SK-N-SH (cell line): ENCODE data around the gene ARHGAP6. TPM values are rescaled to one million over a fixed set of nuclear protein-coding genes. Genes with fewer than 3 reads are reported as not detected.

Source experiments
- CTCF ChIA-PET: fragments of 300-600, 350-600 bp; formaldehyde crosslinking; extraction: SDS; loops from one replicate; lab custom pipeline; 2021; lab: Yijun Ruan, JAX
- POLR2A ChIA-PET: fragments of 350-600 bp; sonication (Branson Sonifier 250); formaldehyde crosslinking; extraction: SDS; loops from one replicate; lab custom pipeline; 2020; ENCODE audit warnings: antibody characterized with exemption, inconsistent platforms; lab: Yijun Ruan, JAX
- DNase-seq: peaks from one replicate; pipeline ENCODE4 v3.0.0; 2012
- H2AFZ ChIP-seq: fragments of 200-600 bp; sonication (generic); 2 replicates; pipeline ENCODE4 v1.8.1; 2016; ENCODE audit warnings: antibody characterized with exemption, mild to moderate bottlenecking, low read depth
- H3F3A ChIP-seq: fragments of 200-600 bp; sonication (generic); replicated peaks from 2 replicates; pipeline ENCODE3; 2016; ENCODE audit warnings: antibody characterized with exemption, mild to moderate bottlenecking; ENCODE audit not compliant: insufficient read depth
- H3K27ac ChIP-seq, 2 experiments: fragments of 200-500 bp in 1 of 2; fragments of 200-600 bp in 1 of 2; sonication (Bioruptor generic) in 1 of 2; sonication (generic), shearing (Covaris generic) in 1 of 2; 2 replicates each; pipeline versions ENCODE4 v1.5.1 to v1.6.1; 2014 to 2016; ENCODE audit warnings: low read depth in 2 of 2, inconsistent platforms in 1 of 2, low read length in 1 of 2, mild to moderate bottlenecking in 1 of 2, mixed read lengths in 1 of 2
- H3K27me3 ChIP-seq: fragments of 200-600 bp; sonication (generic), shearing (Covaris generic); 2 replicates; pipeline ENCODE4 v1.6.1; 2016; ENCODE audit warnings: mixed run types; ENCODE audit not compliant: insufficient read depth
- H3K36me3 ChIP-seq, 2 experiments: fragments of 200-500 bp in 1 of 2; fragments of 200-600 bp in 1 of 2; sonication (Bioruptor generic) in 1 of 2; sonication (generic) in 1 of 2; replicated peaks in 1 of 2; 2 replicates each; pipeline versions ENCODE3 to v1.5.1; 2014 to 2016; ENCODE audit warnings: low read length in 1 of 2, mild to moderate bottlenecking in 1 of 2; ENCODE audit not compliant: insufficient read depth in 2 of 2, control insufficient read depth in 1 of 2
- H3K4me1 ChIP-seq, 2 experiments: fragments of 200-500 bp in 1 of 2; fragments of 200-600 bp in 1 of 2; sonication (Bioruptor generic) in 1 of 2; sonication (generic), shearing (Covaris generic) in 1 of 2; 2 replicates each; pipeline versions ENCODE4 v1.5.1 to v1.6.1; 2014 to 2016; ENCODE audit warnings: low read depth in 1 of 2, low read length in 1 of 2, mixed run types in 1 of 2; ENCODE audit not compliant: insufficient read depth in 2 of 2, control insufficient read depth in 1 of 2
- H3K4me2 ChIP-seq: fragments of 200-600 bp; sonication (generic), shearing (Covaris generic); 2 replicates; pipeline ENCODE4 v1.6.1; 2017; ENCODE audit warnings: mixed run types
- H3K4me3 ChIP-seq, 2 experiments: fragments of 200-500 bp in 1 of 2; fragments of 200-600 bp in 1 of 2; sonication (Bioruptor generic) in 1 of 2; sonication (generic), shearing (Covaris generic) in 1 of 2; 2 replicates each; pipeline versions ENCODE4 v1.5.1 to v1.8.1; 2014 to 2016; ENCODE audit warnings: low read depth in 2 of 2, inconsistent platforms in 1 of 2, low read length in 1 of 2, mild to moderate bottlenecking in 1 of 2, mixed read lengths in 1 of 2, moderate library complexity in 1 of 2
- H3K79me2 ChIP-seq: fragments of 200-600 bp; sonication (generic); 2 replicates; pipeline ENCODE4 v1.8.1; 2017; ENCODE audit warnings: mild to moderate bottlenecking; ENCODE audit not compliant: insufficient read depth
- H3K9ac ChIP-seq: fragments of 200-600 bp; sonication (generic); 2 replicates; pipeline ENCODE4 v1.6.1; 2017; ENCODE audit warnings: mixed run types
- H3K9me2 ChIP-seq: fragments of 200-600 bp; sonication (generic); 2 replicates; pipeline ENCODE4 v1.6.1; 2017; ENCODE audit warnings: mixed run types
- H3K9me3 ChIP-seq: fragments of 200-600 bp; sonication (generic); 2 replicates; pipeline ENCODE4 v1.6.1; 2017; ENCODE audit warnings: mixed run types, mild to moderate bottlenecking, moderate library complexity
- H4K20me1 ChIP-seq: fragments of 200-600 bp; sonication (generic); 2 replicates; pipeline ENCODE4 v1.6.1; 2017; ENCODE audit warnings: mild to moderate bottlenecking, mixed run types; ENCODE audit not compliant: insufficient read depth
- CHD2 ChIP-seq: fragments of 150-350 bp; IDR thresholded peaks from 2 replicates; pipeline ENCODE4 v1.6.1; 2018; ENCODE audit warnings: low read length; ENCODE audit not compliant: partially characterized antibody
- CTCF ChIP-seq: fragments of 200-600 bp; sonication (generic); IDR thresholded peaks from 2 replicates; pipeline ENCODE4 v1.6.1; 2017; ENCODE audit warnings: antibody characterized with exemption, mild to moderate bottlenecking, moderate library complexity
- EZH2phosphoT487 ChIP-seq: fragments of 200-600 bp; sonication (generic); IDR thresholded peaks from 2 replicates; pipeline ENCODE4 v1.6.1; 2017; ENCODE audit warnings: low read depth, mixed run types, mild to moderate bottlenecking, antibody characterized with exemption, moderate library complexity, borderline replicate concordance
- FOXJ3 ChIP-seq: sonication (generic); formaldehyde crosslinking; IDR thresholded peaks from 2 replicates; pipeline ENCODE4 v1.5.1; 2020; ENCODE audit warnings: mild to moderate bottlenecking, missing genetic modification reagents
- GABPA ChIP-seq: IDR thresholded peaks from 2 replicates; pipeline ENCODE4 v1.4.0; 2012; ENCODE audit warnings: low read depth, mild to moderate bottlenecking
- GATA2 ChIP-seq: sonication (generic); formaldehyde crosslinking; IDR thresholded peaks from 2 replicates; pipeline ENCODE4 v1.5.0; 2020; ENCODE audit warnings: mild to moderate bottlenecking, missing genetic modification reagents
- MXI1 ChIP-seq: IDR thresholded peaks from 2 replicates; pipeline ENCODE4 v1.6.1; 2012; ENCODE audit warnings: mild to moderate bottlenecking, low read depth, low read length, improper control_type of control experiment
- NFIC ChIP-seq: IDR thresholded peaks from 2 replicates; pipeline ENCODE4 v1.4.0; 2012; ENCODE audit warnings: borderline replicate concordance
- NRF1 ChIP-seq: IDR thresholded peaks from 2 replicates; pipeline ENCODE4 v1.6.1; 2012; ENCODE audit warnings: low read depth, mild to moderate bottlenecking, low read length
- POLR2AphosphoS5 ChIP-seq: IDR thresholded peaks from 2 replicates; pipeline ENCODE4 v1.6.1; 2012; ENCODE audit warnings: low read depth, low read length
- RXRA ChIP-seq: IDR thresholded peaks from 2 replicates; pipeline ENCODE4 v1.4.0; 2012; ENCODE audit warnings: low read depth, mild to moderate bottlenecking, borderline replicate concordance
- SMC3 ChIP-seq: IDR thresholded peaks from 2 replicates; pipeline ENCODE4 v1.6.1; 2012; ENCODE audit warnings: low read depth, low read length, improper control_type of control experiment
- TAF1 ChIP-seq: IDR thresholded peaks from 2 replicates; pipeline ENCODE4 v1.6.1; 2012; ENCODE audit warnings: low read depth, mild to moderate bottlenecking, low read length, moderate library complexity, borderline replicate concordance
- TCF12 ChIP-seq: IDR thresholded peaks from 2 replicates; pipeline ENCODE4 v1.4.0; 2012
- TEAD4 ChIP-seq: IDR thresholded peaks from 2 replicates; pipeline ENCODE4 v1.4.0; 2012; ENCODE audit warnings: mild to moderate bottlenecking, borderline replicate concordance; ENCODE audit not compliant: insufficient read depth
- USF1 ChIP-seq: IDR thresholded peaks from 2 replicates; pipeline ENCODE4 v1.4.0; 2012; ENCODE audit warnings: low read depth, borderline replicate concordance
- USF2 ChIP-seq: fragments of 150-350 bp; IDR thresholded peaks from 2 replicates; pipeline ENCODE4 v1.6.1; 2017; ENCODE audit warnings: antibody characterized with exemption, low read length, low read depth, borderline replicate concordance
- YY1 ChIP-seq: IDR thresholded peaks from 2 replicates; pipeline ENCODE4 v1.4.0; 2012; ENCODE audit warnings: low read depth, mild to moderate bottlenecking
- WGBS: methylation state at CpG from one replicate; pipeline ENCODE4 v1.1.6; 2017; ENCODE audit warnings: low lambda C conversion rate; 5-methylcytosine and 5-hydroxymethylcytosine counted together
- polyA plus RNA-seq, 3 experiments: library from polyadenylated mRNA; depleted of rRNA; stranded (reverse); fragments of >200 nt; gene quantifications; 2 replicates each; pipeline ENCODE4 v1.2.3, GENCODE V29; 2012
- TF ChIP-seq, protein P1 (sequence below): IDR thresholded peaks from 2 replicates; pipeline ENCODE4; 2012
- TF ChIP-seq, protein P2 (sequence below): fragments of 150-350 bp; IDR thresholded peaks from 2 replicates; pipeline ENCODE4 v1.6.1; 2016; ENCODE audit warnings: mild to moderate bottlenecking, low read depth, low read length
- TF ChIP-seq, protein P3 (sequence below): IDR thresholded peaks from 2 replicates; pipeline ENCODE4 v1.4.0; 2012; ENCODE audit warnings: low read depth

Gene ARHGAP6
- polyA plus RNA-seq, 1 of the 3 experiments (the other 2 are of a cell fraction): 0.16 TPM

DNA sequence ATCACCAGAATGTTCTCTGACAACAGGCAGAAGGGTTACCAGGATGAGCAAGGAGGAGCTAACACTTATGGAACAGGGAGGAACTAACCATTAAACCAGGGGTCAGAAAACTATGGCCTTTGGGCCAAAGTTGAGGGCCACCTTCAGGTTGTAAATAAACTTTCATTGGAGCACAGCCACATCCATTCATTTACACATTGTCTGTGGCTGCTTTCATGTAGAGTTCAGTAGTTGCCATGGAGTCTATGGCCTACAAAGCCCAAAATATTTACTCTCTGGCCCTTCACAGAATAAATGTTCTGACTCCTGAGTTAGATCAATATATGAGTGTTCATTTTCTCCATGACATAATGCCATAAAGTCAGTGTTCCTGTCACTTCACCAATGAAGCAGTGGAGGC is 567.8 kb downstream of the ARHGAP6 start:
- Histone ChIP-seq H3K4me2 (no peak overlapping the region), H4K20me1 (no peaks in the 10 kb centered on the region), H3K4me3 (no peak overlapping the region), H3K9ac (no peak overlapping the region), H2AFZ (no peak overlapping the region), H3K9me2 (no peaks in the 10 kb centered on the region), H3K27me3 (no peaks in the 10 kb centered on the region), H3F3A (no peaks in the 10 kb centered on the region), H3K36me3 (no peaks in the 10 kb centered on the region), H3K79me2 (no peaks in the 10 kb centered on the region), H3K4me1 (peaks cover 0 to 4% of the 10 kb centered on the region in 2 experiments; a peak in 3 of 4 replicates), H3K27ac (no peak overlapping the region), H3K9me3 (no peaks in the 10 kb centered on the region)
- DNase-seq: no peak
- POLR2A ChIA-PET: no interaction called here
- CTCF ChIA-PET: interaction anchor here (0.9 to 2.7 kb wide), 2 partner anchors 39 to 908 kb away, joined by 3 to 14 read pairs; no protein-coding TSS in a partner anchor
- TF ChIP-seq RXRA: no peak
- no peak for TF ChIP-seq MXI1
- TF ChIP-seq EZH2phosphoT487: no peak
- TF ChIP-seq YY1: no peak

DNA sequence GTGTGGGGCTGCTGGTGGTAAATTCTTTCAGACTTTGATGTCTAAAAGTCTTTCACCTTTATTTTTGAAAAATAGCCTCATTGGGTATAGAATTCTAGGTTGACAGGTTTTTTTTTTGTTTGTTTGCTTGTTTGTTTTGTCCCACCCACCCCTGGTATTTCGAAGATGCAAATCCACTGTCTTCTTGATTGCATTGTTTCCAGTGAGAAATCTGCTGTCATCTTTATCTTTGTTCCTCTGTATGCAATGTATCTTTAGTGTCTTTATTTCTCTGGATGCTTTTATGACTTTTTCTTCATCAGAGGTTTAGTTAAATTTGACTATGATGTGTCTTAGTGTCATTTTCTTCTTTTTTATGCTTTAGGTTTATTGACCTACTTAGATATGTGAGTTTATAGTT is 575.9 kb downstream of the ARHGAP6 start:
- H3K79me2 ChIP-seq: no peaks in the 10 kb centered on the region
- 45% methylated on average over 1 of the region's 1 CpG for WGBS
- POLR2A ChIA-PET: no interaction called here
- peaks cover 8% of the 10 kb centered on the region for H3K9me3 ChIP-seq
- H2AFZ ChIP-seq: no peak overlapping the region
- H3K4me2 ChIP-seq: no peak overlapping the region
- no peak overlapping the region for H3K4me3 ChIP-seq
- CTCF ChIA-PET: no interaction called here
- H3K27me3 ChIP-seq: no peaks in the 10 kb centered on the region; the same call in 1 of the 2 replicates
- TF ChIP-seq NFIC (no peak), TAF1 (no peak), GATA2 (CRISPR knock-in tag) (no peak), NRF1 (no peak), CTCF (no peak), USF1 (no peak), GABPA (no peak), YY1 (no peak), CHD2 (no peak), SMC3 (no peak), TCF12 (no peak), TEAD4 (no peak), POLR2AphosphoS5 (no peak), EZH2phosphoT487 (no peak), FOXJ3 (CRISPR knock-in tag) (no peak), MXI1 (no peak), USF2 (no peak)
- TF ChIP-seq, protein P1, sequence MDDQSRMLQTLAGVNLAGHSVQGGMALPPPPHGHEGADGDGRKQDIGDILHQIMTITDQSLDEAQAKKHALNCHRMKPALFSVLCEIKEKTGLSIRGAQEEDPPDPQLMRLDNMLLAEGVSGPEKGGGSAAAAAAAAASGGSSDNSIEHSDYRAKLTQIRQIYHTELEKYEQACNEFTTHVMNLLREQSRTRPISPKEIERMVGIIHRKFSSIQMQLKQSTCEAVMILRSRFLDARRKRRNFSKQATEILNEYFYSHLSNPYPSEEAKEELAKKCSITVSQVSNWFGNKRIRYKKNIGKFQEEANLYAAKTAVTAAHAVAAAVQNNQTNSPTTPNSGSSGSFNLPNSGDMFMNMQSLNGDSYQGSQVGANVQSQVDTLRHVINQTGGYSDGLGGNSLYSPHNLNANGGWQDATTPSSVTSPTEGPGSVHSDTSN: no peak
- TF ChIP-seq, protein P2, sequence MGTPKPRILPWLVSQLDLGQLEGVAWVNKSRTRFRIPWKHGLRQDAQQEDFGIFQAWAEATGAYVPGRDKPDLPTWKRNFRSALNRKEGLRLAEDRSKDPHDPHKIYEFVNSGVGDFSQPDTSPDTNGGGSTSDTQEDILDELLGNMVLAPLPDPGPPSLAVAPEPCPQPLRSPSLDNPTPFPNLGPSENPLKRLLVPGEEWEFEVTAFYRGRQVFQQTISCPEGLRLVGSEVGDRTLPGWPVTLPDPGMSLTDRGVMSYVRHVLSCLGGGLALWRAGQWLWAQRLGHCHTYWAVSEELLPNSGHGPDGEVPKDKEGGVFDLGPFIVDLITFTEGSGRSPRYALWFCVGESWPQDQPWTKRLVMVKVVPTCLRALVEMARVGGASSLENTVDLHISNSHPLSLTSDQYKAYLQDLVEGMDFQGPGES: no peak
- TF ChIP-seq, protein P3, sequence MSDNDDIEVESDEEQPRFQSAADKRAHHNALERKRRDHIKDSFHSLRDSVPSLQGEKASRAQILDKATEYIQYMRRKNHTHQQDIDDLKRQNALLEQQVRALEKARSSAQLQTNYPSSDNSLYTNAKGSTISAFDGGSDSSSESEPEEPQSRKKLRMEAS: no peak
- TF ChIP-seq, all 33 proteins: peak for 0
- Histone ChIP-seq H4K20me1 (no peaks in the 10 kb centered on the region), H3K9ac (no peak overlapping the region), H3K27ac (no peak overlapping the region), H3K4me1 (no peaks in the 10 kb centered on the region), H3K36me3 (no peaks in the 10 kb centered on the region), H3F3A (no peaks in the 10 kb centered on the region), H3K9me2 (no peaks in the 10 kb centered on the region)
- no peak for DNase-seq
